HepG2 (cell line): ENCODE data around the gene PHF10. TPM values are rescaled to one million over a fixed set of nuclear protein-coding genes. Genes with fewer than 3 reads are reported as not detected.

Experiments used
- AKAP8 ChIP-seq: sonication (generic); formaldehyde crosslinking; IDR thresholded peaks from 2 replicates; pipeline ENCODE4 v1.5.1; 2020; ENCODE audit warnings: mild to moderate bottlenecking, missing genetic modification reagents
- BATF2 ChIP-seq: sonication (generic); formaldehyde crosslinking; IDR thresholded peaks from 2 replicates; pipeline ENCODE4 v1.8.0; 2022; ENCODE audit warnings: mild to moderate bottlenecking, missing genetic modification reagents, moderate library complexity
- CBX1 ChIP-seq: IDR thresholded peaks from one replicate; pipeline ENCODE4 v1.6.1; 2016; ENCODE audit warnings: antibody characterized with exemption, low read depth
- CEBPG ChIP-seq: IDR thresholded peaks from 2 replicates; pipeline ENCODE4 v1.6.1; 2016
- CSRNP1 ChIP-seq: sonication (generic); formaldehyde crosslinking; IDR thresholded peaks from 2 replicates; pipeline ENCODE4 v1.8.1; 2023; ENCODE audit warnings: mild to moderate bottlenecking, missing genetic modification reagents
- EED ChIP-seq: sonication (generic); formaldehyde crosslinking; IDR thresholded peaks from 2 replicates; pipeline ENCODE4 v1.5.0; 2020; ENCODE audit warnings: mild to moderate bottlenecking, missing genetic modification reagents
- FOXO1 ChIP-seq: sonication (generic); formaldehyde crosslinking; IDR thresholded peaks from 2 replicates; pipeline ENCODE4 v1.4.0; 2020; ENCODE audit warnings: missing genetic modification reagents
- KDM1A ChIP-seq: IDR thresholded peaks from 2 replicates; pipeline ENCODE4 v1.6.1; 2016; ENCODE audit warnings: missing compliant biosample characterization
- KLF15 ChIP-seq: sonication (generic); formaldehyde crosslinking; IDR thresholded peaks from 2 replicates; pipeline ENCODE4 v1.8.1; 2023; ENCODE audit warnings: borderline replicate concordance, mild to moderate bottlenecking, inconsistent platforms, missing genetic modification reagents, mixed read lengths
- MTF1 ChIP-seq: sonication (generic); formaldehyde crosslinking; IDR thresholded peaks from 2 replicates; pipeline ENCODE4 v1.5.0; 2020; ENCODE audit warnings: missing genetic modification reagents
- NCOA1 ChIP-seq: sonication (generic); formaldehyde crosslinking; IDR thresholded peaks from 2 replicates; pipeline ENCODE4 v1.9.0; 2021; ENCODE audit warnings: missing genetic modification reagents
- NFKBIZ ChIP-seq: IDR thresholded peaks from 2 replicates; pipeline ENCODE4 v1.6.1; 2018; ENCODE audit warnings: missing genetic modification reagents, missing compliant biosample characterization
- PLRG1 ChIP-seq: fragments of 450-650 bp; conservative IDR thresholded peaks from 2 replicates; pipeline ENCODE4 v1.6.1; 2016
- RFX1 ChIP-seq: fragments of 450-650 bp; IDR thresholded peaks from 2 replicates; pipeline ENCODE4 v1.6.1; 2017
- SSRP1 ChIP-seq: IDR thresholded peaks from 2 replicates; pipeline ENCODE4 v1.6.1; 2016; ENCODE audit warnings: control low read depth
- ZFX ChIP-seq: sonication (generic); formaldehyde crosslinking; IDR thresholded peaks from 2 replicates; pipeline ENCODE4 v1.4.0; 2020; ENCODE audit warnings: mild to moderate bottlenecking, low read depth, missing genetic modification reagents, moderate library complexity
- ZNF343 ChIP-seq: sonication (generic); formaldehyde crosslinking; IDR thresholded peaks from 2 replicates; pipeline ENCODE4 v1.4.0; 2020; ENCODE audit warnings: mild to moderate bottlenecking, missing genetic modification reagents
- ZNF382 ChIP-seq: sonication (generic); formaldehyde crosslinking; IDR thresholded peaks from 2 replicates; pipeline ENCODE4 v1.5.0; 2020; ENCODE audit warnings: missing genetic modification reagents, mild to moderate bottlenecking, borderline replicate concordance
- ZNF747 ChIP-seq: sonication (generic); formaldehyde crosslinking; IDR thresholded peaks from 2 replicates; pipeline ENCODE4 v1.8.1; 2023; ENCODE audit warnings: missing genetic modification reagents, mild to moderate bottlenecking, borderline replicate concordance
- polyA plus RNA-seq, 8 experiments: library from polyadenylated mRNA; depleted of rRNA in 3 of 8; stranded (reverse) in 7 of 8; unstranded in 1 of 8; fragments of >200 nt; fragmentation: Illumina TruSeq in 4 of 8; extraction: Trizol in 4 of 8; gene quantifications; 2 replicates each; pipeline versions ENCODE4 v1.2.1 to v1.2.3, GENCODE V29; 2011 to 2016; ENCODE audit warnings: low read depth in 4 of 8, missing spikeins in 1 of 8, mixed read lengths in 1 of 8; ENCODE audit not compliant: insufficient read depth in 1 of 8
- total RNA-seq, 5 experiments: library from RNA; depleted of rRNA; stranded (reverse); fragments of >200 nt; fragmentation: Illumina TruSeq; extraction: Trizol; gene quantifications; 2 replicates each; pipeline ENCODE4 v1.2.3, GENCODE V29; 2016; ENCODE audit warnings: low read depth in 1 of 5
- TF ChIP-seq, protein P1 (sequence below): sonication (generic); IDR thresholded peaks from 2 replicates; pipeline ENCODE4 v1.6.1; 2016; ENCODE audit warnings: low read depth, borderline replicate concordance
- TF ChIP-seq, protein P2 (sequence below): sonication (generic); formaldehyde crosslinking; IDR thresholded peaks from 2 replicates; pipeline ENCODE4 v1.4.0; 2020; ENCODE audit warnings: low read depth, missing genetic modification reagents
- TF ChIP-seq, protein P3 (sequence below): sonication (generic); formaldehyde crosslinking; IDR thresholded peaks from 2 replicates; pipeline ENCODE4 v1.8.0; 2023; ENCODE audit warnings: mild to moderate bottlenecking, missing genetic modification reagents
- TF ChIP-seq, protein P4 (sequence below): sonication (generic); formaldehyde crosslinking; IDR thresholded peaks from 2 replicates; pipeline ENCODE4 v1.8.0; 2022; ENCODE audit warnings: missing genetic modification reagents, low read depth, mild to moderate bottlenecking, borderline replicate concordance

Gene PHF10
- total and polyA plus RNA-seq, 2 of the 13 experiments (the other 11 are each of a cell fraction or from before 2014, with no cell fraction given), result 42.1 to 84.1 TPM

- TF ChIP-seq NFKBIZ, result no peak
- no peak for TF ChIP-seq ZNF382 (CRISPR knock-in tag)
- TF ChIP-seq PLRG1, result no peak
- TF ChIP-seq, protein P1, sequence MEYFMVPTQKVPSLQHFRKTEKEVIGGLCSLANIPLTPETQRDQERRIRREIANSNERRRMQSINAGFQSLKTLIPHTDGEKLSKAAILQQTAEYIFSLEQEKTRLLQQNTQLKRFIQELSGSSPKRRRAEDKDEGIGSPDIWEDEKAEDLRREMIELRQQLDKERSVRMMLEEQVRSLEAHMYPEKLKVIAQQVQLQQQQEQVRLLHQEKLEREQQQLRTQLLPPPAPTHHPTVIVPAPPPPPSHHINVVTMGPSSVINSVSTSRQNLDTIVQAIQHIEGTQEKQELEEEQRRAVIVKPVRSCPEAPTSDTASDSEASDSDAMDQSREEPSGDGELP, result no peak
- peak; percentile 64; the same call in 1 of the 2 replicates for TF ChIP-seq AKAP8 (CRISPR knock-in tag)
- no peak for TF ChIP-seq KDM1A (CRISPR knock-in tag)
- TF ChIP-seq ZNF747 (CRISPR knock-in tag), result no peak
- peak; percentile 67; the same call in 1 of the 2 replicates for TF ChIP-seq NCOA1 (CRISPR knock-in tag)
- no peak for TF ChIP-seq MTF1 (CRISPR knock-in tag)
- TF ChIP-seq FOXO1 (CRISPR knock-in tag), result no peak
- TF ChIP-seq, protein P2, sequence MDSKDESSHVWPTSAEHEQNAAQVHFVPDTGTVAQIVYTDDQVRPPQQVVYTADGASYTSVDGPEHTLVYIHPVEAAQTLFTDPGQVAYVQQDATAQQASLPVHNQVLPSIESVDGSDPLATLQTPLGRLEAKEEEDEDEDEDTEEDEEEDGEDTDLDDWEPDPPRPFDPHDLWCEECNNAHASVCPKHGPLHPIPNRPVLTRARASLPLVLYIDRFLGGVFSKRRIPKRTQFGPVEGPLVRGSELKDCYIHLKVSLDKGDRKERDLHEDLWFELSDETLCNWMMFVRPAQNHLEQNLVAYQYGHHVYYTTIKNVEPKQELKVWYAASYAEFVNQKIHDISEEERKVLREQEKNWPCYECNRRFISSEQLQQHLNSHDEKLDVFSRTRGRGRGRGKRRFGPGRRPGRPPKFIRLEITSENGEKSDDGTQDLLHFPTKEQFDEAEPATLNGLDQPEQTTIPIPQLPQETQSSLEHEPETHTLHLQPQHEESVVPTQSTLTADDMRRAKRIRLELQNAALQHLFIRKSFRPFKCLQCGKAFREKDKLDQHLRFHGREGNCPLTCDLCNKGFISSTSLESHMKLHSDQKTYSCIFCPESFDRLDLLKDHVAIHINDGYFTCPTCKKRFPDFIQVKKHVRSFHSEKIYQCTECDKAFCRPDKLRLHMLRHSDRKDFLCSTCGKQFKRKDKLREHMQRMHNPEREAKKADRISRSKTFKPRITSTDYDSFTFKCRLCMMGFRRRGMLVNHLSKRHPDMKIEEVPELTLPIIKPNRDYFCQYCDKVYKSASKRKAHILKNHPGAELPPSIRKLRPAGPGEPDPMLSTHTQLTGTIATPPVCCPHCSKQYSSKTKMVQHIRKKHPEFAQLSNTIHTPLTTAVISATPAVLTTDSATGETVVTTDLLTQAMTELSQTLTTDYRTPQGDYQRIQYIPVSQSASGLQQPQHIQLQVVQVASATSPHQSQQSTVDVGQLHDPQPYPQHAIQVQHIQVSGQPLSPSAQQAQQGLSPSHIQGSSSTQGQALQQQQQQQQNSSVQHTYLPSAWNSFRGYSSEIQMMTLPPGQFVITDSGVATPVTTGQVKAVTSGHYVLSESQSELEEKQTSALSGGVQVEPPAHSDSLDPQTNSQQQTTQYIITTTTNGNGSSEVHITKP (CRISPR knock-in tag), result no peak
- TF ChIP-seq CSRNP1, result no peak
- no peak for TF ChIP-seq BATF2 (CRISPR knock-in tag)
- no peak for TF ChIP-seq ZNF343
- no peak for TF ChIP-seq SSRP1 (CRISPR knock-in tag)
- TF ChIP-seq RFX1, result no peak
- TF ChIP-seq ZFX (CRISPR knock-in tag), result no peak; the same call in 1 of the 2 replicates
- TF ChIP-seq, protein P3, sequence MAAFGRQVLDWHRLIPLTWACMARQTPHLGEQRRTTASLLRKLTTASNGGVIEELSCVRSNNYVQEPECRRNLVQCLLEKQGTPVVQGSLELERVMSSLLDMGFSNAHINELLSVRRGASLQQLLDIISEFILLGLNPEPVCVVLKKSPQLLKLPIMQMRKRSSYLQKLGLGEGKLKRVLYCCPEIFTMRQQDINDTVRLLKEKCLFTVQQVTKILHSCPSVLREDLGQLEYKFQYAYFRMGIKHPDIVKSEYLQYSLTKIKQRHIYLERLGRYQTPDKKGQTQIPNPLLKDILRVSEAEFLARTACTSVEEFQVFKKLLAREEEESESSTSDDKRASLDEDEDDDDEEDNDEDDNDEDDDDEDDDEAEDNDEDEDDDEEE (CRISPR knock-in tag), result no peak
- TF ChIP-seq EED (CRISPR knock-in tag), result no peak
- no peak for TF ChIP-seq KLF15
- TF ChIP-seq CEBPG (CRISPR knock-in tag), result no peak
- no peak for TF ChIP-seq CBX1
- TF ChIP-seq, protein P4, sequence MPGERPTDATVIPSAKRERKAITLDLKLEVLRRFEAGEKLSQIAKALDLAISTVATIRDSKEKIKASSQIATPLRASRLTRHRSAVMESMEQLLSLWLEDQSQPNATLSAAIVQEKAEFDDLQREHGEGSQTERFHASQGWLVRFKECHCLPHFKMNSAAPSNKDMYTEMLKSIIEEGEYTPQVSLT (CRISPR knock-in tag), result no peak
Measured at GRCh38 chr6:169722362-169723199, 1.7 kb downstream of the PHF10 start (continued).
